ENCODE results near the gene MPC1.

MPC1 gene

GRCh38 chr6:166415833-166416347 lies 33.1 kb upstream of the MPC1 start:
- no peak for TF ChIP-seq CEBPB (IDR thresholded peaks at IDR 0.05)

- no peak for TF ChIP-seq EGR1 (IDR thresholded peaks at IDR 0.05)
- TF ChIP-seq REST (IDR thresholded peaks at IDR 0.05; ENCODE audit: low read depth), result no peak
- no peak for TF ChIP-seq CEBPB (IDR thresholded peaks at IDR 0.05)
- TF ChIP-seq ZBTB7A (IDR thresholded peaks at IDR 0.05; ENCODE audit: low read depth), result no peak
- TF ChIP-seq TAF1 (IDR thresholded peaks at IDR 0.05; ENCODE audit: low read depth), result no peak
- no peak for TF ChIP-seq TCF12 (IDR thresholded peaks at IDR 0.05; ENCODE audit: low read depth)
- TF ChIP-seq USF1 (IDR thresholded peaks at IDR 0.05), result no peak
- no peak for TF ChIP-seq TEAD4 (IDR thresholded peaks at IDR 0.05)
- no peak for TF ChIP-seq MAX (IDR thresholded peaks at IDR 0.05)
- no peak for TF ChIP-seq CREB1 (IDR thresholded peaks at IDR 0.05; ENCODE audit: low read depth)
- TF ChIP-seq YY1 (IDR thresholded peaks at IDR 0.05; ENCODE audit: low read depth), result no peak
- TF ChIP-seq NFIC (IDR thresholded peaks at IDR 0.05), result no peak
- no peak for TF ChIP-seq FOXM1 (IDR thresholded peaks at IDR 0.05; ENCODE audit: borderline replicate concordance, low read depth)
- no peak for TF ChIP-seq EP300 (IDR thresholded peaks at IDR 0.05; ENCODE audit: borderline replicate concordance)
- TF ChIP-seq RAD21 (IDR thresholded peaks at IDR 0.05; ENCODE audit: low read depth), result no peak
These were observed 32.6 kb upstream of the MPC1 start for GRCh38 chr6:166415306-166415705.

GRCh38 chr6:166413491-166413951 lies 30.8 kb upstream of the MPC1 start:
- TF ChIP-seq MAX (IDR thresholded peaks at IDR 0.05), result no peak
- no peak for TF ChIP-seq CEBPB (IDR thresholded peaks at IDR 0.05)

- TF ChIP-seq NFIC (IDR thresholded peaks at IDR 0.05) (no peak), EGR1 (IDR thresholded peaks at IDR 0.05) (no peak), CREB1 (IDR thresholded peaks at IDR 0.05; ENCODE audit: low read depth) (no peak), TAF1 (IDR thresholded peaks at IDR 0.05; ENCODE audit: low read depth) (no peak), EP300 (IDR thresholded peaks at IDR 0.05; ENCODE audit: borderline replicate concordance) (no peak), CEBPB (IDR thresholded peaks at IDR 0.05) (no peak), TEAD4 (IDR thresholded peaks at IDR 0.05) (no peak), MAX (IDR thresholded peaks at IDR 0.05) (no peak), TCF12 (IDR thresholded peaks at IDR 0.05; ENCODE audit: low read depth) (no peak), REST (IDR thresholded peaks at IDR 0.05; ENCODE audit: low read depth) (no peak), USF1 (IDR thresholded peaks at IDR 0.05) (no peak), ZBTB7A (IDR thresholded peaks at IDR 0.05; ENCODE audit: low read depth) (no peak), FOXM1 (IDR thresholded peaks at IDR 0.05; ENCODE audit: borderline replicate concordance, low read depth) (no peak), RAD21 (IDR thresholded peaks at IDR 0.05; ENCODE audit: low read depth) (no peak), YY1 (IDR thresholded peaks at IDR 0.05; ENCODE audit: low read depth) (no peak)
These were observed 30.2 kb upstream of the MPC1 start for GRCh38 chr6:166412911-166413384.

- TF ChIP-seq FOXM1 (IDR thresholded peaks at IDR 0.05; ENCODE audit: borderline replicate concordance, low read depth), result no peak
- TF ChIP-seq TCF12 (IDR thresholded peaks at IDR 0.05; ENCODE audit: low read depth), result no peak
- no peak for TF ChIP-seq CREB1 (IDR thresholded peaks at IDR 0.05; ENCODE audit: low read depth)
- no peak for TF ChIP-seq ZBTB7A (IDR thresholded peaks at IDR 0.05; ENCODE audit: low read depth)
- TF ChIP-seq USF1 (IDR thresholded peaks at IDR 0.05), result no peak
- no peak for TF ChIP-seq REST (IDR thresholded peaks at IDR 0.05; ENCODE audit: low read depth)
- TF ChIP-seq RAD21 (IDR thresholded peaks at IDR 0.05; ENCODE audit: low read depth), result no peak
- no peak for TF ChIP-seq TEAD4 (IDR thresholded peaks at IDR 0.05)
- TF ChIP-seq TAF1 (IDR thresholded peaks at IDR 0.05; ENCODE audit: low read depth), result no peak
- no peak for TF ChIP-seq EGR1 (IDR thresholded peaks at IDR 0.05)
- TF ChIP-seq CEBPB (IDR thresholded peaks at IDR 0.05), result no peak
- no peak for TF ChIP-seq EP300 (IDR thresholded peaks at IDR 0.05; ENCODE audit: borderline replicate concordance)
- no peak for TF ChIP-seq MAX (IDR thresholded peaks at IDR 0.05)
- TF ChIP-seq YY1 (IDR thresholded peaks at IDR 0.05; ENCODE audit: low read depth), result no peak
- no peak for TF ChIP-seq NFIC (IDR thresholded peaks at IDR 0.05)
These were observed 29.6 kb upstream of the MPC1 start for GRCh38 chr6:166412156-166412910.
